Testis (tissue), 2 donors: ENCODE results near the gene PHACTR3.

Source experiments
- POLR2A ChIP-seq: fragments of 450-650 bp; IDR thresholded peaks from one replicate; pipeline ENCODE4 v1.6.1; 2017; ENCODE audit warnings: antibody characterized with exemption, mild to moderate bottlenecking, moderate library complexity
- TF ChIP-seq, protein P1 (sequence below), 3 experiments: fragments of 450-650 bp in 2 of 3; fragments of 200-600 bp in 1 of 3; sonication (generic) in 1 of 3; IDR thresholded peaks; one replicate each; pipeline ENCODE4 v1.5.1; 2016 to 2019; ENCODE audit warnings: antibody characterized with exemption in 3 of 3, mild to moderate bottlenecking in 2 of 3, moderate library complexity in 1 of 3

DNA sequence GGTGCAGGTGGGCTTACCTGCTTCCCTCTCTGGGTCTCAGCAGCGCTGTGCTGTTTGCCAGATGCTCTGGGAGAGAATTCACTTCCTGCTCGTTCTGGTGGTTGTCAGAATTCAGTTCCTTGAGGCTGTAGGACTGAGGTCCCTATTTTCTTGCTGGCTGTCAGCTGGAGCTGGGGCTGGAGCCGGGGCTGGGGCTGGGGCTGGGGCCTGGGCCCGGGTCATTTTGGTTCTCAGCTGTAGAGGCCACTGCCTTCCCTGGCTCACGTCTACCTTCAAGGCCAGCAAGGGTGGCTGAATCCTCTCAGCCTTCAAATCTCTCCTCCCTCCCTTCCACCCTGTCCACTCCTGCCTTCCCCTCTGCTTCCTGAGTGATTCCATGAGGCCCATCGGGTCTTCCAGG, 16.8 kb upstream of the PHACTR3 start:
- TF ChIP-seq, protein P1, sequence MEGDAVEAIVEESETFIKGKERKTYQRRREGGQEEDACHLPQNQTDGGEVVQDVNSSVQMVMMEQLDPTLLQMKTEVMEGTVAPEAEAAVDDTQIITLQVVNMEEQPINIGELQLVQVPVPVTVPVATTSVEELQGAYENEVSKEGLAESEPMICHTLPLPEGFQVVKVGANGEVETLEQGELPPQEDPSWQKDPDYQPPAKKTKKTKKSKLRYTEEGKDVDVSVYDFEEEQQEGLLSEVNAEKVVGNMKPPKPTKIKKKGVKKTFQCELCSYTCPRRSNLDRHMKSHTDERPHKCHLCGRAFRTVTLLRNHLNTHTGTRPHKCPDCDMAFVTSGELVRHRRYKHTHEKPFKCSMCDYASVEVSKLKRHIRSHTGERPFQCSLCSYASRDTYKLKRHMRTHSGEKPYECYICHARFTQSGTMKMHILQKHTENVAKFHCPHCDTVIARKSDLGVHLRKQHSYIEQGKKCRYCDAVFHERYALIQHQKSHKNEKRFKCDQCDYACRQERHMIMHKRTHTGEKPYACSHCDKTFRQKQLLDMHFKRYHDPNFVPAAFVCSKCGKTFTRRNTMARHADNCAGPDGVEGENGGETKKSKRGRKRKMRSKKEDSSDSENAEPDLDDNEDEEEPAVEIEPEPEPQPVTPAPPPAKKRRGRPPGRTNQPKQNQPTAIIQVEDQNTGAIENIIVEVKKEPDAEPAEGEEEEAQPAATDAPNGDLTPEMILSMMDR (IDR thresholded peaks at IDR 0.05) = no peak
- TF ChIP-seq POLR2A = no peak
